ENCODE measurements around the gene OTUB1.
"Not testable (repeated sequence)": the region's sequence is repeated elsewhere in the genome, so short reads cannot be mapped to it uniquely, and the experiment has no call there.

The OTUB1 gene

DNA sequence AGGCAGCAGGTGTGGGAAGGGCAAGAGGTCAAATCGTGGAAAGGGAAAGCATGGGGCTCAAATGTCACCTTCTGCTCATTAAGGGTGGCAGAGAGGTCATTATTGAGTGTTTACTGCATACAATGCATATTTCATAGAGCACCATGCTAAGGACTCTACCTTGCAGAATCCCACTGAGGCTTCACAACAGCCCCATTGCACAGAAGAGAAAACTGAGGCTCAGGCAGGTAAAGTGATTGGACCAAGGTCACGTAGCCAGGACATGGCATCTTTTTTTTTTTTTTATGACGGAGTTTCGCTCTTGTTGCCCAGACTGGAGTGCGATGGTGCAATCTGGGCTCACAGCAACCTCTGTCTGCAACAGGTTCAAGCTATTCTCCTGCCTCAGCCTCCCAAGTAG is 57.3 kb downstream of the OTUB1 start:
- ATAC-seq (ENCODE audit: low read depth) = no peak
- no peak overlapping the region for H3K4me3 ChIP-seq (ENCODE audit: severe bottlenecking)
- TF ChIP-seq, protein P1, sequence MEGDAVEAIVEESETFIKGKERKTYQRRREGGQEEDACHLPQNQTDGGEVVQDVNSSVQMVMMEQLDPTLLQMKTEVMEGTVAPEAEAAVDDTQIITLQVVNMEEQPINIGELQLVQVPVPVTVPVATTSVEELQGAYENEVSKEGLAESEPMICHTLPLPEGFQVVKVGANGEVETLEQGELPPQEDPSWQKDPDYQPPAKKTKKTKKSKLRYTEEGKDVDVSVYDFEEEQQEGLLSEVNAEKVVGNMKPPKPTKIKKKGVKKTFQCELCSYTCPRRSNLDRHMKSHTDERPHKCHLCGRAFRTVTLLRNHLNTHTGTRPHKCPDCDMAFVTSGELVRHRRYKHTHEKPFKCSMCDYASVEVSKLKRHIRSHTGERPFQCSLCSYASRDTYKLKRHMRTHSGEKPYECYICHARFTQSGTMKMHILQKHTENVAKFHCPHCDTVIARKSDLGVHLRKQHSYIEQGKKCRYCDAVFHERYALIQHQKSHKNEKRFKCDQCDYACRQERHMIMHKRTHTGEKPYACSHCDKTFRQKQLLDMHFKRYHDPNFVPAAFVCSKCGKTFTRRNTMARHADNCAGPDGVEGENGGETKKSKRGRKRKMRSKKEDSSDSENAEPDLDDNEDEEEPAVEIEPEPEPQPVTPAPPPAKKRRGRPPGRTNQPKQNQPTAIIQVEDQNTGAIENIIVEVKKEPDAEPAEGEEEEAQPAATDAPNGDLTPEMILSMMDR (IDR thresholded peaks at IDR 0.05; ENCODE audit: poor library complexity, severe bottlenecking) = no peak
- no peaks in the 10 kb centered on the region for H3K4me1 ChIP-seq (ENCODE audit: insufficient read depth, poor library complexity, severe bottlenecking)
- no peak overlapping the region for H3K27ac ChIP-seq (ENCODE audit: poor library complexity, severe bottlenecking)
- H3K27me3 ChIP-seq (ENCODE audit: insufficient read depth, poor library complexity, severe bottlenecking) = no peaks in the 10 kb centered on the region
- no peaks in the 10 kb centered on the region for H3K36me3 ChIP-seq (ENCODE audit: low read depth)
- DNase-seq (ENCODE audit: low spot score) = no peak
- no peaks in the 10 kb centered on the region for H3K9me3 ChIP-seq (ENCODE audit: severe bottlenecking)

DNA sequence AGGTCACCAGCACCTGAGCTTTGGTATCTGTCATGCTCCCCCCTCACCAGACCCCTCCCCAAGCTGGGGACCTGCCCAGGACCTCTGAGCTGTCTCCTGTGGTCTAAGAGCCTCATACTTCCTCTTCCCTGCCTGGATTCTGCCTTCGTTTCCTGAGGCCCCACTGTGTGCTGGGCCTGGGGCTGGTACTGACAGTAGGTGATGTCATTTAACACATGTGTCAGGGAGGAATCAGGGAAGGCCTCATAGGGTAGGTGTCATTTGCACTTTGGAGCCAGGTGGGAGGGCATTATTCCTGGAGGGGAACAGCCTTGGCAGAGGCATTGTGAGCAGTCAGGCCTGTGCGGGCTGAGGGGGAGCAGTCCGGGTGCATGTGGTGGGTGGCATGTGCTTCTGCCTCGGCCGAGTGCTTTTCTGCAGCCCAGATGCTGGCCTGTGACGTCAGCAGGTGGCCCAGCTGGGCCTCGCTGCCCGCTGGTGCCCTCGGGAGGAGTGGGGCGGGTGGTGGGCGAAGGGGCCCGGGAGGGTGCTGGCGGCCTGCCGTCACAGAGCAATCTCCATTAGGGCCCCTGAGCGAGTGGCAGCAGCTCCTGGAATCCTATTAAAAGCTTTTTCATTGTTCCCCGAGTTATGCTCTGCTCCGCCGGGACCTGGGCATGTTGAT is 58.6 kb downstream of the OTUB1 start:
- no peaks in the 10 kb centered on the region for H3K9me3 ChIP-seq (ENCODE audit: severe bottlenecking)
- ATAC-seq (ENCODE audit: low read depth) (0 out of 3 replicates have a peak, but pooled peaks have one; percentile 17), DNase-seq (ENCODE audit: low spot score) (no peak)
- H3K36me3 ChIP-seq (ENCODE audit: low read depth) = no peaks in the 10 kb centered on the region
- TF ChIP-seq, protein P1 (IDR thresholded peaks at IDR 0.05; ENCODE audit: poor library complexity, severe bottlenecking) = no peak
- H3K4me3 ChIP-seq (ENCODE audit: severe bottlenecking) = no peak overlapping the region
- no peak overlapping the region for H3K27ac ChIP-seq (ENCODE audit: poor library complexity, severe bottlenecking)
- no peaks in the 10 kb centered on the region for H3K4me1 ChIP-seq (ENCODE audit: insufficient read depth, poor library complexity, severe bottlenecking)
- H3K27me3 ChIP-seq (ENCODE audit: insufficient read depth, poor library complexity, severe bottlenecking) = no peaks in the 10 kb centered on the region

DNA sequence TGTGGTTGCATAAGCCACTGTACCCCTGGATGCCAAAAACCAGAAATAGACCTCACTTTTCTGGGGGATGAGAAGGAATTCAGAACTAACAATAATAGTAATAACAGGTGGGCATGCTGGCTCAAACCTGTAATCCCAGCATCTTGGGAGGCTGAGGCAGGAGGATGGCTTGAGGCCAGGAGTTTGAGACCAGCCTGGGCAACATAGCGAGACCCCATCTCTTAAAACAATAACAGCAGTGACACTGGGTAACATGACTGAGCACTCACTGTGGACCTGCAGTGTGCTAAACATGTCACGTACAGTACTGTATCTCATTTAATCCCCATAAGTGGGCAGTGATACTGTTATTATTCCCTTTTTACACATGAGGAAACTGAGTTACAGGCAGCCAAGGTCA is 59.5 kb downstream of the OTUB1 start:
- H3K27ac ChIP-seq (ENCODE audit: poor library complexity, severe bottlenecking) = no peak overlapping the region
- ATAC-seq (ENCODE audit: low read depth) (no peak), DNase-seq (ENCODE audit: low spot score) (no peak)
- H3K36me3 ChIP-seq (ENCODE audit: low read depth) = no peaks in the 10 kb centered on the region
- H3K9me3 ChIP-seq (ENCODE audit: severe bottlenecking) = no peaks in the 10 kb centered on the region
- H3K4me3 ChIP-seq (ENCODE audit: severe bottlenecking) = no peak overlapping the region
- no peaks in the 10 kb centered on the region for H3K4me1 ChIP-seq (ENCODE audit: insufficient read depth, poor library complexity, severe bottlenecking)
- TF ChIP-seq, protein P1 (IDR thresholded peaks at IDR 0.05; ENCODE audit: poor library complexity, severe bottlenecking) = no peak
- no peaks in the 10 kb centered on the region for H3K27me3 ChIP-seq (ENCODE audit: insufficient read depth, poor library complexity, severe bottlenecking)

DNA sequence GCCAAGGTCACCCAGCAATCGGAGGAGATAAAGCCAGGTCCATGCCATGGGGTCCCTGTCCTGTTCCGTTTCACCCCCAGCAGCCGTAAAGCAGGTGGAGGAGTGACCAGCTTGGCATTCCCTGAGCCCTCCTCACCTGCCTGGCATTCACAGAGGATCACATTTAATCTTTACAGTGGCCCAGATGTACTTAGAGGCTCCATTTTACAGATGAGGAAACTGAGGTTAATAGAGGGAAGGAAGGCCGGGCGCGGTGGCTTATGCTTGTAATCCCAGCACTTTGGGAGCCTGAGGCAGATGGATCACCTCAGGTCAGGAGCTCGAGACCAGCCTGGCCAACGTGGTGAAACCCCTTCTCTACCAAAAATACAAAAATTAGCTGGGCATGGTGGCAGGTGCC is 61.1 kb downstream of the OTUB1 start:
- not testable (repeated sequence) for H3K27ac ChIP-seq (ENCODE audit: poor library complexity, severe bottlenecking); H3K27me3 ChIP-seq (ENCODE audit: insufficient read depth, poor library complexity, severe bottlenecking); ATAC-seq (ENCODE audit: low read depth); H3K36me3 ChIP-seq (ENCODE audit: low read depth); H3K4me1 ChIP-seq (ENCODE audit: insufficient read depth, poor library complexity, severe bottlenecking); H3K4me3 ChIP-seq (ENCODE audit: severe bottlenecking); H3K9me3 ChIP-seq (ENCODE audit: severe bottlenecking); DNase-seq (ENCODE audit: low spot score)
